Thyroid gland (tissue), 4 donors: ENCODE results near the gene METTL26. TPM values are rescaled to one million over a fixed set of nuclear protein-coding genes. Genes with fewer than 3 reads are reported as not detected.

Experiments used
- DNase-seq, 2 donors: peaks; one replicate each; pipeline ENCODE4 v3.0.0-alpha.2; 2019
- H3K27ac ChIP-seq, 3 donors: fragments of 200-600 bp; sonication (generic); 1 replicate in 2 of 3; 2 replicates in 1 of 3; pipeline ENCODE4 v1.5.1; 2016 to 2019; ENCODE audit warnings: mild to moderate bottlenecking in 1 of 3, moderate library complexity in 1 of 3
- H3K27me3 ChIP-seq: fragments of 200-600 bp; sonication (generic); one replicate; pipeline ENCODE4 v1.5.1; 2019
- H3K36me3 ChIP-seq, 2 donors: fragments of 200-600 bp; sonication (generic); one replicate each; pipeline ENCODE4 v1.5.1; 2016 to 2019
- H3K4me1 ChIP-seq, 2 donors: fragments of 200-600 bp; sonication (generic); one replicate each; pipeline ENCODE4 v1.5.1; 2017 to 2019
- H3K4me3 ChIP-seq, 3 donors: fragments of 200-600 bp; sonication (generic); replicated peaks in 1 of 3; 1 replicate in 2 of 3; 2 replicates in 1 of 3; pipeline ENCODE4 v1.5.1; 2016; ENCODE audit warnings: mild to moderate bottlenecking in 1 of 3
- H3K9me3 ChIP-seq: fragments of 200-600 bp; sonication (generic); one replicate; pipeline ENCODE4 v1.5.1; 2017
- CTCF ChIP-seq, 6 experiments: fragments of 200-600 bp in 3 of 6; fragments of 450-650 bp in 3 of 6; sonication (generic) in 3 of 6; IDR thresholded peaks; one replicate each; pipeline ENCODE4 v1.5.1; 2016 to 2019; ENCODE audit warnings: antibody characterized with exemption in 6 of 6, mild to moderate bottlenecking in 2 of 6, inconsistent platforms in 1 of 6, moderate library complexity in 1 of 6
- POLR2A ChIP-seq, 2 donors: fragments of 450-650 bp; IDR thresholded peaks; one replicate each; pipeline ENCODE4 v1.6.1; 2017; ENCODE audit warnings: antibody characterized with exemption in 2 of 2, mild to moderate bottlenecking in 2 of 2, moderate library complexity in 1 of 2
- WGBS, 2 donors: methylation state at CpG; one replicate each; pipeline ENCODE4 v1.1.5; 2017; 5-methylcytosine and 5-hydroxymethylcytosine counted together
- intact Hi-C: fragments of 100-400 bp; cut with DNase I; formaldehyde crosslinking; loops from one replicate; pipeline ENCODE4 v1.15.1; 2023
- total RNA-seq, 4 donors: library from RNA; depleted of rRNA; stranded (reverse); fragments of >200 nt; gene quantifications; one replicate each; pipeline ENCODE4 v1.2.3, GENCODE V29; 2016

METTL26 gene
- total RNA-seq, 4 donors from 2014 or later, result 54.2 to 180 (median 115) TPM

- WGBS, 2 donors, result 90 to 94% methylated on average over 11 to 12 of the region's 13 CpGs
- intact Hi-C loops, result no loop called here
- H3K4me3 ChIP-seq, result no peak overlapping the region
- H3K27ac ChIP-seq, result no peak overlapping the region
- peaks cover 20 to 24% of the 10 kb centered on the region in 2 donors for H3K36me3 ChIP-seq
- no peak for DNase-seq
- TF ChIP-seq POLR2A (IDR thresholded peaks at IDR 0.05), result no peak
- no peak for TF ChIP-seq CTCF (IDR thresholded peaks at IDR 0.05)
- H3K27me3 ChIP-seq, result no peaks in the 10 kb centered on the region
- no peaks in the 10 kb centered on the region for H3K9me3 ChIP-seq
- peaks cover 8 to 15% of the 10 kb centered on the region in 2 donors for H3K4me1 ChIP-seq
These were observed 30.5 kb upstream of the METTL26 start for GRCh38 chr16:666572-666971.

- Histone ChIP-seq H3K4me3 (no peak overlapping the region), H3K27ac (no peak overlapping the region), H3K27me3 (no peaks in the 10 kb centered on the region), H3K4me1 (peaks cover 5 to 17% of the 10 kb centered on the region in 2 donors), H3K9me3 (no peaks in the 10 kb centered on the region), H3K36me3 (no peaks in the 10 kb centered on the region)
- 97 to 98% methylated on average over 20 of the region's 21 CpGs for WGBS, 2 donors
- intact Hi-C loops, result no loop called here
- no peak for TF ChIP-seq CTCF (IDR thresholded peaks at IDR 0.05)
- TF ChIP-seq POLR2A (IDR thresholded peaks at IDR 0.05), result no peak
- DNase-seq, result no peak
These were observed 26.5 kb upstream of the METTL26 start for GRCh38 chr16:662597-662996.

GRCh38 chr16:662095-662494, 26.0 kb upstream of the METTL26 start:
- no peak for DNase-seq
- Histone ChIP-seq H3K4me3 (no peak overlapping the region), H3K27ac (no peak overlapping the region), H3K36me3 (no peaks in the 10 kb centered on the region), H3K27me3 (no peaks in the 10 kb centered on the region), H3K9me3 (no peaks in the 10 kb centered on the region), H3K4me1 (peaks cover 5 to 12% of the 10 kb centered on the region in 2 donors)
- intact Hi-C loops, result no loop called here
- WGBS, 2 donors, result 100% methylated on average over 3 to 5 of the region's 19 CpGs
- TF ChIP-seq POLR2A (IDR thresholded peaks at IDR 0.05) (no peak), CTCF (IDR thresholded peaks at IDR 0.05) (no peak)

- WGBS, 2 donors, result 55% methylated on average over 25 of the region's 35 CpGs; no CpG with 5 or more reads in 1 of the 2 donors
- Histone ChIP-seq H3K9me3 (no peaks in the 10 kb centered on the region), H3K4me3 (no peak overlapping the region), H3K27ac (peak overlapping the region in 1 of 3 donors; percentile 63), H3K27me3 (no peaks in the 10 kb centered on the region), H3K36me3 (no peaks in the 10 kb centered on the region), H3K4me1 (peaks cover 5 to 12% of the 10 kb centered on the region in 2 donors)
- intact Hi-C loops, result no loop called here
- TF ChIP-seq POLR2A (IDR thresholded peaks at IDR 0.05) (no peak), CTCF (IDR thresholded peaks at IDR 0.05) (no peak)
- no peak for DNase-seq
These were observed 25.2 kb upstream of the METTL26 start for GRCh38 chr16:661184-661821.

GRCh38 chr16:660459-661183, 24.5 kb upstream of the METTL26 start:
- Histone ChIP-seq H3K4me3 (no peak overlapping the region), H3K4me1 (peaks cover 5 to 12% of the 10 kb centered on the region in 2 donors), H3K27me3 (no peaks in the 10 kb centered on the region), H3K36me3 (no peaks in the 10 kb centered on the region), H3K27ac (peak overlapping the region in 1 of 3 donors; percentile 63), H3K9me3 (no peaks in the 10 kb centered on the region)
- DNase-seq, result peak; percentile 93 to 97
- TF ChIP-seq POLR2A (IDR thresholded peaks at IDR 0.05), result peak in 1 of 2 donors; percentile 33
- peak; percentile 23 to 61 (median 42) for TF ChIP-seq CTCF (IDR thresholded peaks at IDR 0.05)
- intact Hi-C loops, result no loop called here
- WGBS, 2 donors, result 41 to 54% methylated on average over 12 to 24 of the region's 43 CpGs
